Raji (cell line): ENCODE measurements around the gene DGCR2.

Source experiments
- POLR2A ChIP-seq: IDR thresholded peaks from 2 replicates; pipeline ENCODE4 v1.6.1; 2011; ENCODE audit warnings: low read depth, low read length, control low read depth; ENCODE audit not compliant: insufficient read depth

Gene DGCR2

GRCh38 chr22:19052941-19053541 lies 69.2 kb downstream of the DGCR2 start:
- no peak for TF ChIP-seq POLR2A

- no peak for TF ChIP-seq POLR2A
These were observed 70.7 kb downstream of the DGCR2 start for GRCh38 chr22:19051381-19052072.

GRCh38 chr22:19050117-19050516 lies 72.1 kb downstream of the DGCR2 start:
- TF ChIP-seq POLR2A: no peak

- no peak for TF ChIP-seq POLR2A
These were observed 73.7 kb downstream of the DGCR2 start for GRCh38 chr22:19048531-19048930.

GRCh38 chr22:19047993-19048392 lies 74.2 kb downstream of the DGCR2 start:
- no peak for TF ChIP-seq POLR2A

GRCh38 chr22:19046719-19047609 lies 75.2 kb downstream of the DGCR2 start:
- TF ChIP-seq POLR2A: no peak

GRCh38 chr22:19046287-19046686 lies 75.9 kb downstream of the DGCR2 start:
- no peak for TF ChIP-seq POLR2A

GRCh38 chr22:19045094-19045493 lies 77.1 kb downstream of the DGCR2 start:
- no peak for TF ChIP-seq POLR2A

GRCh38 chr22:19044381-19044780 lies 77.8 kb downstream of the DGCR2 start:
- TF ChIP-seq POLR2A: no peak

- no peak for TF ChIP-seq POLR2A
These were observed 78.8 kb downstream of the DGCR2 start for GRCh38 chr22:19043121-19044085.

- TF ChIP-seq POLR2A: no peak
These were observed 79.7 kb downstream of the DGCR2 start for GRCh38 chr22:19042285-19043120.

- no peak for TF ChIP-seq POLR2A
These were observed 80.5 kb downstream of the DGCR2 start for GRCh38 chr22:19041704-19042074.

GRCh38 chr22:19040888-19041703 lies 81.1 kb downstream of the DGCR2 start:
- TF ChIP-seq POLR2A: no peak
